NCI-H1694 (cell line): ENCODE measurements around the gene PLAAT4.
"Not testable (repeated sequence)": the region's sequence is repeated elsewhere in the genome, so short reads cannot be mapped to it uniquely, and the experiment has no call there.

Experiments used
- DNase-seq: peaks from one replicate; lab custom pipeline; 2025; lab: John Stamatoyannopoulos, UW

Gene PLAAT4

DNA sequence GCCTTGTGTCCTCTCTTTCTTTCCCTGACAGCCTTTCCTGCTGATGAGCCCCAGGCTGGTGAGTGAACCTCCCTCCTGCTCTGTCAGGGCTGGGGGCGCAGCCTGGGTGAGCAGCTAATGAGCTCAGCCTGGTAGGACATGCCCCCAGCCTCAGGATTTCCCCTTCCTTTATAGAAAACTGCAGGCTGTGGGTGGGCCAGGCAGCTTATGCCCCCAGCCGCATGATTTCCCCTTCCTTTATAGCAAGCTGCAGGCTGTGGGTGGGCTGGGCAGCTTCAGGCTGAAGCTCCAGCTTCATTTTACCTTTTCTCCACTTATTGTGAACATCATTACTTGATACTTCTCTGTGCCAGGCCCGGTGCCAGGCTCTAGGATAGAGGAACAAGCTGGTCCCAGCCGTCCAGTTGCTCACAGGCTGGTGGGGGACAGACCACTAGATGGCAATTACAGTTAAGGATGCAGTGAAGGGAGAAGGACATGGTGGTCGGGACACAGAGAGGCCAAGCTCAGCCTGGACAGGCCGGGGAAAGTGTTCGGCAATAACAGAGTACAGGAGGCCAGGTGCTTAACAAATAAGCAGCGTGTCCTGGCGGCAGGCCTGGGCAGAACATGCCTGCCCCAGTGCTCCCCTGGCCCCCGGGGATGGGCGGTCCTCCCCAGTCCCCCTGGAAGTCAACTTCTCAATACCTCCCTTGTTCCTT lies 25.4 kb upstream of the PLAAT4 start:
- DNase-seq: no peak

GRCh38 chr11:63512816-63513215 lies 23.8 kb upstream of the PLAAT4 start:
- DNase-seq: no peak

GRCh38 chr11:63516109-63516508 lies 20.5 kb upstream of the PLAAT4 start:
- DNase-seq: no peak

GRCh38 chr11:63517156-63517555 lies 19.5 kb upstream of the PLAAT4 start:
- DNase-seq: no peak

DNA sequence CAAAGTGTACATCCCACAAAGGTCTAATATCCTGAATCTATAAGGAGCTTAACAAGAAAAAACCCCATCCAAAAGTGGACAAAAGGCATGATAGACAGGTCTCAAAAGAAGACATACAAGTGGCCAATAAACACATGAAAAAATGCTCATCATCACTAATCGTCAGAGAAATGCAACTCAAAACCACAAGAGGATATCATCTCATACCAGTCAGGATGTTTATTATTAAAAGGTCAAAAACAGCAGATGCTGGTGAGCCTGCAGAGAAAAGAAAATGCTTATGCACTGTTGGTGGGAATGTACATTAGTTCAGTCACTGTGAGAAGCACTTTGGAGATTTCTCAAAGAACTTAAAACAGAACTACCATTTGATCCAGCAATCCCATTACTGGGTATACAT lies 18.1 kb upstream of the PLAAT4 start:
- DNase-seq: no peak

- DNase-seq: no peak
These were observed 15.9 kb upstream of the PLAAT4 start for GRCh38 chr11:63520606-63521170.

- DNase-seq: no peak
These were observed 14.7 kb upstream of the PLAAT4 start for GRCh38 chr11:63521896-63522295.

DNA sequence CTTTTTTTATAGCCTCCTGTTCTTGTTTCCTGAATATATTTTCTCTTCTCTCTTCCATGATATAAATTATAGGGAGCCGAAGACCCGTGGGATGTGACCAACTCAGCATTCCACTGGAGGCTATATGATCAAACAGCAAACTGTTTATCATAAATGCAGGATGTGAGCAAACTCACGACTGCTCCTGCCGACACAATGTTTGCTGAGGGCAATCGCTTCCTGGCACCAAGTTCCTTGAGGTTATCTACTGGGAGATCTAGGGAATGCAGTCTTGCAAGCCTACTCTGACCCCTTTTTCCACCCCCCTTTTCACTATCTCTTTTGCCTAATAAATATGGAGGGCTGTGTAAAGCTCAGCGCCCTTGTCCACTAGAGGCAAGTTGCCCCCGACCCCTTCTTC lies 13.5 kb upstream of the PLAAT4 start:
- no peak for DNase-seq

GRCh38 chr11:63527667-63528066 lies 8.9 kb upstream of the PLAAT4 start:
- no peak for DNase-seq

DNA sequence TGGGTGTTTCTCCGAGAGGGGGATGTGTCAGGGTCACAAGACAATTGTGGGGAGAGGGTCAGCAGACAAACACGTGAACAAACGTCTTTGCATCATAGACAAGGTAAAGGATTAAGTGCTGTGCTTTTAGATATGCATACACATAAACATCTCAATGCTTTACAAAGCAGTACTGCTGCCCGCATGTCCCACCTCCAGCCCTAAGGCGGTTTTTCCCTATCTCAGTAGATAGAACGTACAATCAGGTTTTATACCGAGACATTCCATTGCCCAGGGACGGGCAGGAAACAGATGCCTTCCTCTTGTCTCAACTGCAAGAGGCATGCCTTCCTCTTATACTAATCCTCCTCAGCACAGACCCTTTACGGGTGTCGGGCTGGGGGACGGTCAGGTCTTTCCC lies 8.5 kb upstream of the PLAAT4 start:
- DNase-seq: not testable (repeated sequence)

DNA sequence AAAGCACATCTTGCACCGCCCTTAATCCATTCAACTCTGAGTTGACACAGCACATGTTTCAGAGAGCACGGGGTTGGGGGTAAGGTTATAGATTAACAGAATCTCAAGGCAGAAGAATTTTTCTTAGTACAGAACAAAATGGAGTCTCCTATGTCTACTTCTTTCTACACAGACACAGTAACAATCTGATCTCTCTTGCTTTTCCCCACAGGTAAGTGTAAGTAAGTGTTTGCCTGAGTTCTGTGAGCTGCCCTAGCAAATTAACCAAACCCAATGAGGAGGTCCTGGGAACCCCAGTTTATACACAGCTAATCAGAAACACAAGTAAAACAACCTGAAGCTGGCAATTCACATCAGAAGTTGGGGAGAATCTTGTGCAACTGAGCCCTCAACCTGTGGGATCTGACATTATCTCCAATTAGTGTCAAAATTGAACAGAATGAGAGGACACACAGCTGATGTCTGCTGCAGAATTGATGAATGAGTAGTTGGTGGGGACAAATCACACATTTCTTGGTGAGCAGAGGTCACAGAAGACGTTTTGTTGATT lies 7.8 kb upstream of the PLAAT4 start:
- not testable (repeated sequence) for DNase-seq

GRCh38 chr11:63529373-63529772 lies 7.2 kb upstream of the PLAAT4 start:
- DNase-seq: not testable (repeated sequence)

GRCh38 chr11:63530021-63530420 lies 6.6 kb upstream of the PLAAT4 start:
- DNase-seq: no peak

- not testable (repeated sequence) for DNase-seq
These were observed 5.4 kb upstream of the PLAAT4 start for GRCh38 chr11:63531074-63531792.

DNA sequence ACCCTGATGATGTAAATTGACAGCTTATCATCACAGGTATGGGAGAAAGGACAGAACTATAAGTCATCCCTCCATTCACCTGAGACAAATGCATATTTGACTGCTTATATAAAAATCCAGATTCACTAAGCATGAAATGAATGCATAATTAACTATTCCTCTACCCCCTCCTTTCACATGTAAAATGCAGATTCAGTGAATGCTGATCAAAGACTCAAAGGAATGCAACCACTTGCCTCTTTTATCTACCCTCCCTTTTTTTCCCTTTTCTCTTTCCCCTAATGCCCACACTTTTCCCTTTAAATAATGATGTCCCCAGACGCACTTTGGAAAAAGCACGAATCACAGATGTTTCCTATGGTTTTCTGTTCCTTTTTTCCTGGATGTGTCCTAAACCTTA lies 4.5 kb upstream of the PLAAT4 start:
- no peak for DNase-seq

GRCh38 chr11:63532799-63533475 lies 3.7 kb upstream of the PLAAT4 start:
- DNase-seq: no peak

DNA sequence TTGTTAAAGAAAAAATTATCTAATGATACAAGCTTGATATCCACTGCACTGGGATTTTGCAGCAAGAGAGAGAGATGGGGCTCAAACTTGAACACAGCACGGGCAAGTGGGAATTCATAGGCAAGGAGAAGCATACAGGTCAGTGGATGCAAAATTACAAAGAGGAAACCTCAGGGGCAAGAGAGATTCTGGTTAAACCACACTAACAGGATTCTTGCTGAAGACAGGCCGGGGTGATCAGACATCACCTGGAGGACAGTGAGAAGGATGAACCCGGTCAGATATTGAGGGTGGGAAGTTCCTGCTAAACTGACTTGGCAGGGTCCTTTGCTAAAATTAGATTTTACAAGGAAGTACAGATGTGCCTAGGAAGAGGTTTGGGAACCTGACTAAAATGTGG lies 2.5 kb upstream of the PLAAT4 start:
- no peak for DNase-seq

GRCh38 chr11:63534895-63535461 lies 1.6 kb upstream of the PLAAT4 start:
- no peak for DNase-seq

GRCh38 chr11:63535734-63536133 lies 874 bp upstream of the PLAAT4 start:
- DNase-seq: no peak

- peak; percentile 73 for DNase-seq
These were observed 889 bp downstream of the PLAAT4 start for GRCh38 chr11:63537293-63538101.

GRCh38 chr11:63542506-63542905 lies 5.9 kb downstream of the PLAAT4 start:
- DNase-seq: not testable (repeated sequence)
